IMR-90 (cell line): ENCODE data around the gene MOV10. TPM values are rescaled to one million over a fixed set of nuclear protein-coding genes. Genes with fewer than 3 reads are reported as not detected.
A peak's percentile ranks its signal among the peaks of the same experiment; 100 is the strongest.

Experiments used
- ATAC-seq: fragments of 200-7000 bp; cut with Tn5 transposase; 2 replicates; pipeline ENCODE4 v1.9.1; 2020; ENCODE audit warnings: low read depth, mild to moderate bottlenecking, moderate library complexity
- BruUV-seq: library from RNA; stranded (reverse); fragments of 400-500 nt; replicated peaks from 2 replicates; lab custom pipeline; 2021; lab: Mats Ljungman, UMichigan
- CTCF ChIA-PET: fragments of 300-600 bp; formaldehyde crosslinking; extraction: SDS; loops from one replicate; lab custom pipeline; 2021; ENCODE audit warnings: antibody characterized with exemption; lab: Yijun Ruan, JAX
- POLR2A ChIA-PET: fragments of 300-600 bp; sonication (Branson Sonifier 250); formaldehyde crosslinking; loops from one replicate; lab custom pipeline; 2022; ENCODE audit warnings: antibody characterized with exemption; ENCODE audit not compliant: unreplicated experiment; lab: Charles Lee
- DNase-seq: peaks from one replicate; pipeline ENCODE4 v3.0.0; 2013
- H2AFZ ChIP-seq: replicated peaks from 2 replicates; pipeline ENCODE3; 2013; ENCODE audit warnings: low read length, mild to moderate bottlenecking; ENCODE audit not compliant: poor library complexity
- H2AK5ac ChIP-seq: 2 replicates; pipeline ENCODE4 v1.6.1; 2013; ENCODE audit warnings: low read depth, low read length, inconsistent platforms
- H2AK9ac ChIP-seq: replicated peaks from 2 replicates; pipeline ENCODE3; 2013; ENCODE audit warnings: mild to moderate bottlenecking, low read depth, low read length, moderate library complexity; ENCODE audit not compliant: poor library complexity
- H2BK120ac ChIP-seq: 2 replicates; pipeline ENCODE4 v1.6.1; 2013; ENCODE audit warnings: low read depth, low read length, inconsistent platforms
- H2BK15ac ChIP-seq: 3 replicates; pipeline ENCODE4 v1.6.1; 2013; ENCODE audit warnings: low read depth, low read length, inconsistent platforms
- H2BK20ac ChIP-seq: 2 replicates; pipeline ENCODE4 v1.6.1; 2013; ENCODE audit warnings: low read depth, mild to moderate bottlenecking, inconsistent platforms, low read length, moderate library complexity
- H2BK5ac ChIP-seq: 2 replicates; pipeline ENCODE4 v1.6.1; 2013; ENCODE audit warnings: mild to moderate bottlenecking, low read depth, low read length, inconsistent platforms; ENCODE audit not compliant: poor library complexity, severe bottlenecking
- H3K14ac ChIP-seq: replicated peaks from 2 replicates; pipeline ENCODE4 v1.6.1; 2013; ENCODE audit warnings: low read depth, low read length, inconsistent platforms
- H3K18ac ChIP-seq: 2 replicates; pipeline ENCODE4 v1.6.1; 2013; ENCODE audit warnings: low read depth, low read length, control low read depth
- H3K23ac ChIP-seq: 2 replicates; pipeline ENCODE4 v1.6.1; 2013; ENCODE audit warnings: low read depth, low read length, inconsistent platforms
- H3K27ac ChIP-seq: 2 replicates; pipeline ENCODE4 v1.5.1; 2013; ENCODE audit warnings: mild to moderate bottlenecking, control low read depth, low read length; ENCODE audit not compliant: insufficient read depth
- H3K27me3 ChIP-seq: 2 replicates; pipeline ENCODE4 v1.6.1; 2013; ENCODE audit warnings: low read length; ENCODE audit not compliant: control insufficient read depth, insufficient read depth
- H3K36me3 ChIP-seq: 2 replicates; pipeline ENCODE4 v1.6.1; 2013; ENCODE audit warnings: low read length, mixed read lengths; ENCODE audit not compliant: control insufficient read depth, insufficient read depth
- H3K4ac ChIP-seq: 2 replicates; pipeline ENCODE4 v1.6.1; 2013; ENCODE audit warnings: low read depth, low read length, inconsistent platforms
- H3K4me1 ChIP-seq: 2 replicates; pipeline ENCODE4 v1.6.1; 2013; ENCODE audit warnings: low read length, mixed read lengths; ENCODE audit not compliant: control insufficient read depth, insufficient read depth
- H3K4me2 ChIP-seq: 2 replicates; pipeline ENCODE4 v1.6.1; 2013; ENCODE audit warnings: low read depth, mild to moderate bottlenecking, control low read depth, low read length, moderate library complexity
- H3K4me3 ChIP-seq: 2 replicates; pipeline ENCODE4 v1.5.1; 2013; ENCODE audit warnings: low read depth, mild to moderate bottlenecking, control low read depth, low read length, moderate library complexity; ENCODE audit not compliant: insufficient read depth
- H3K56ac ChIP-seq: 2 replicates; pipeline ENCODE4 v1.6.1; 2013; ENCODE audit warnings: low read length, inconsistent platforms; ENCODE audit not compliant: insufficient read depth; ENCODE audit errors: extremely low read depth
- H3K79me1 ChIP-seq, 2 experiments: 2 replicates each; pipeline ENCODE4 v1.6.1; 2013; ENCODE audit warnings: low read length in 2 of 2, inconsistent platforms in 1 of 2, low read depth in 1 of 2
- H3K9ac ChIP-seq: 2 replicates; pipeline ENCODE4 v1.6.1; 2013; ENCODE audit warnings: low read depth, low read length, control low read depth
- H3K9me1 ChIP-seq: 2 replicates; pipeline ENCODE4 v1.6.1; 2013; ENCODE audit warnings: low read length, inconsistent platforms; ENCODE audit not compliant: insufficient read depth
- H3K9me3 ChIP-seq: 2 replicates; pipeline ENCODE4 v1.6.1; 2013; ENCODE audit warnings: low read length; ENCODE audit not compliant: control insufficient read depth, insufficient read depth
- H4K20me1 ChIP-seq: 2 replicates; pipeline ENCODE4 v1.6.1; 2013; ENCODE audit warnings: low read length, inconsistent platforms; ENCODE audit not compliant: insufficient read depth
- H4K5ac ChIP-seq: 2 replicates; pipeline ENCODE4 v1.6.1; 2013; ENCODE audit warnings: mild to moderate bottlenecking, low read depth, low read length, control low read depth
- H4K8ac ChIP-seq, 2 experiments: 2 replicates each; pipeline ENCODE4 v1.6.1; 2013; ENCODE audit warnings: low read depth in 2 of 2, low read length in 2 of 2, control low read depth in 1 of 2, inconsistent platforms in 1 of 2
- H4K91ac ChIP-seq: 2 replicates; pipeline ENCODE4 v1.6.1; 2013; ENCODE audit warnings: low read depth, low read length, inconsistent platforms; ENCODE audit not compliant: insufficient read depth
- FOS ChIP-seq: fragments of 150-350 bp; IDR thresholded peaks from 2 replicates; pipeline ENCODE4 v1.6.1; 2016; ENCODE audit warnings: low read depth, low read length
- MXI1 ChIP-seq: IDR thresholded peaks from 2 replicates; pipeline ENCODE4 v1.6.1; 2012; ENCODE audit warnings: low read depth, mild to moderate bottlenecking, low read length, moderate library complexity, borderline replicate concordance
- NFE2L2 ChIP-seq: fragments of 150-350 bp; IDR thresholded peaks from 2 replicates; pipeline ENCODE4 v1.6.1; 2016; ENCODE audit warnings: low read depth, mild to moderate bottlenecking, low read length
- RCOR1 ChIP-seq: IDR thresholded peaks from 2 replicates; pipeline ENCODE4 v1.6.1; 2012; ENCODE audit warnings: mild to moderate bottlenecking, low read length, improper control_type of control experiment; ENCODE audit not compliant: insufficient replicate concordance
- RFX5 ChIP-seq: IDR thresholded peaks from 2 replicates; pipeline ENCODE4 v1.8.0; 2012; ENCODE audit warnings: low read depth, mild to moderate bottlenecking, low read length, moderate library complexity
- WGBS, 2 experiments: methylation state at CpG; one replicate each; pipeline versions ENCODE4 v1.1.5 to v1.1.7; 2013; ENCODE audit warnings: missing lambda C conversion rate in 2 of 2; ENCODE audit not compliant: insufficient read length in 1 of 2; ENCODE audit errors: extremely low coverage in 2 of 2; 5-methylcytosine and 5-hydroxymethylcytosine counted together
- dilution Hi-C: fragments of 300-500 bp; cut with HindIII; formaldehyde crosslinking; loops from one replicate; pipeline ENCODE4 v1.14.3; 2018; ENCODE audit warnings: low sequenced_read_pairs; ENCODE audit not compliant: unreplicated experiment
- in situ Hi-C: fragments of 300-500 bp; cut with MboI; formaldehyde crosslinking; loops from 3 replicates; pipeline ENCODE4 v1.14.3; 2019; ENCODE audit warnings: low sequenced_read_pairs, inconsistent platforms, mixed read lengths
- intact Hi-C: fragments of 100-400 bp; cut with micrococcal nuclease; formaldehyde crosslinking; loops from 2 replicates; pipeline ENCODE4 v1.10.0; 2022
- polyA plus RNA-seq, 3 experiments: library from polyadenylated mRNA; depleted of rRNA; stranded (reverse); fragments of >200 nt; gene quantifications; 2 replicates each; pipeline ENCODE4 v1.2.3, GENCODE V29; 2012; ENCODE audit warnings: low replicate concordance in 1 of 3
- total RNA-seq: library from RNA; depleted of rRNA; stranded (reverse); fragments of >200 nt; gene quantifications from 2 replicates; pipeline ENCODE4 v1.2.3, GENCODE V29; 2012
- TF ChIP-seq, protein P1 (sequence below): conservative IDR thresholded peaks from 2 replicates; pipeline ENCODE4 v1.5.1; 2012; ENCODE audit warnings: mild to moderate bottlenecking, low read depth, low read length, improper control_type of control experiment

The MOV10 gene
- total and polyA plus RNA-seq, 2 of the 4 experiments (the other 2 are of a cell fraction) = 36.7 to 103 TPM

GRCh38 chr1:112675728-112676381, 1.4 kb downstream of the MOV10 start:
- Histone ChIP-seq H3K36me3 (no peaks in the 10 kb centered on the region; the same call in 1 of the 2 replicates), H3K9me3 (no peaks in the 10 kb centered on the region), H2BK20ac (no peak overlapping the region), H3K27me3 (no peaks in the 10 kb centered on the region), H3K56ac (peak overlapping the region; percentile 33), H4K91ac (peak overlapping the region; percentile 83), H2AK9ac (peak overlapping the region; percentile 94), H4K20me1 (no peaks in the 10 kb centered on the region; the same call in 1 of the 2 replicates), H3K23ac (peak overlapping the region; percentile 91), H2BK5ac (peak overlapping the region; percentile 25), H3K4me2 (peak overlapping the region; percentile 96), H3K4me1 (peaks cover 2% of the 10 kb centered on the region; the same call in 1 of the 2 replicates), H3K4me3 (peak overlapping the region; percentile 71), H2AFZ (peak overlapping the region; percentile 95), H3K18ac (peak overlapping the region; percentile 26), H3K9ac (peak overlapping the region; percentile 89), H4K5ac (peak overlapping the region; percentile 65; the same call in 1 of the 2 replicates), H4K8ac (peak overlapping the region; percentile 2 to 58; a peak in 3 of 4 replicates), H2BK120ac (peak overlapping the region; percentile 68; the same call in 1 of the 2 replicates), H3K27ac (peak overlapping the region; percentile 97), H2BK15ac (peak overlapping the region; percentile 2; the same call in 1 of the 3 replicates), H2AK5ac (peak overlapping the region; percentile 15; the same call in 1 of the 2 replicates), H3K9me1 (no peaks in the 10 kb centered on the region), H3K4ac (peak overlapping the region; percentile 86), H3K14ac (peak overlapping the region; percentile 91), H3K79me1 (peaks cover 30 to 63% of the 10 kb centered on the region in 2 experiments)
- dilution Hi-C loops (no loop called here), intact Hi-C loops (loop anchor here (2.0 kb wide), 2 partner anchors 25 to 57 kb away; partner anchors contain the start of genes CAPZA1 and ST7L), in situ Hi-C loops (no loop called here)
- BruUV-seq = no TSS peak
- no peak for ATAC-seq
- WGBS, 2 experiments = no CpG with 5 or more reads among the region's 7 CpGs
- peak; percentile 35 for DNase-seq
- POLR2A ChIA-PET = interaction anchor here (0.6 kb wide), 1 partner anchor 31 kb away, joined by 3 read pairs; the partner anchor contains the start of gene RHOC
- TF ChIP-seq, protein P1, sequence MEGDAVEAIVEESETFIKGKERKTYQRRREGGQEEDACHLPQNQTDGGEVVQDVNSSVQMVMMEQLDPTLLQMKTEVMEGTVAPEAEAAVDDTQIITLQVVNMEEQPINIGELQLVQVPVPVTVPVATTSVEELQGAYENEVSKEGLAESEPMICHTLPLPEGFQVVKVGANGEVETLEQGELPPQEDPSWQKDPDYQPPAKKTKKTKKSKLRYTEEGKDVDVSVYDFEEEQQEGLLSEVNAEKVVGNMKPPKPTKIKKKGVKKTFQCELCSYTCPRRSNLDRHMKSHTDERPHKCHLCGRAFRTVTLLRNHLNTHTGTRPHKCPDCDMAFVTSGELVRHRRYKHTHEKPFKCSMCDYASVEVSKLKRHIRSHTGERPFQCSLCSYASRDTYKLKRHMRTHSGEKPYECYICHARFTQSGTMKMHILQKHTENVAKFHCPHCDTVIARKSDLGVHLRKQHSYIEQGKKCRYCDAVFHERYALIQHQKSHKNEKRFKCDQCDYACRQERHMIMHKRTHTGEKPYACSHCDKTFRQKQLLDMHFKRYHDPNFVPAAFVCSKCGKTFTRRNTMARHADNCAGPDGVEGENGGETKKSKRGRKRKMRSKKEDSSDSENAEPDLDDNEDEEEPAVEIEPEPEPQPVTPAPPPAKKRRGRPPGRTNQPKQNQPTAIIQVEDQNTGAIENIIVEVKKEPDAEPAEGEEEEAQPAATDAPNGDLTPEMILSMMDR = no peak
- TF ChIP-seq RFX5 = no peak
- no peak for TF ChIP-seq MXI1
- no peak for TF ChIP-seq FOS
- TF ChIP-seq RCOR1 = no peak
- TF ChIP-seq NFE2L2 = no peak
- CTCF ChIA-PET = interaction anchor here (1.4 kb wide), 1 partner anchor 32 kb away, joined by 5 read pairs; no protein-coding TSS in a partner anchor
